NCI-H187 treated with DMSO at 0.1 percent for 48 hours (cell line): ENCODE data around the gene ADSS1.

Experiments used
- DNase-seq: peaks from one replicate; lab custom pipeline; 2025; lab: John Stamatoyannopoulos, UW

Gene ADSS1

GRCh38 chr14:104795781-104796686, 72.0 kb downstream of the ADSS1 start:
- no peak for DNase-seq

GRCh38 chr14:104796687-104797081, 72.7 kb downstream of the ADSS1 start:
- no peak for DNase-seq
